ENCODE measurements around the gene TIPIN.
"Not testable (repeated sequence)": the region's sequence is repeated elsewhere in the genome, so short reads cannot be mapped to it uniquely, and the experiment has no call there.

Gene TIPIN, protein sequence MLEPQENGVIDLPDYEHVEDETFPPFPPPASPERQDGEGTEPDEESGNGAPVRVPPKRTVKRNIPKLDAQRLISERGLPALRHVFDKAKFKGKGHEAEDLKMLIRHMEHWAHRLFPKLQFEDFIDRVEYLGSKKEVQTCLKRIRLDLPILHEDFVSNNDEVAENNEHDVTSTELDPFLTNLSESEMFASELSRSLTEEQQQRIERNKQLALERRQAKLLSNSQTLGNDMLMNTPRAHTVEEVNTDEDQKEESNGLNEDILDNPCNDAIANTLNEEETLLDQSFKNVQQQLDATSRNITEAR

GRCh38 chr15:66356359-66357236 is at the start of gene TIPIN:
TSS of gene TIPIN (minus strand) at chr15:66356685. CDS start at chr15:66352947, 3,738 bp downstream.
- no peaks in the 10 kb centered on the region for H3K27me3 Mint-ChIP-seq (ENCODE audit: low read depth)
- peak within 1 kb of the TSS; percentile 94 for H3K4me3 Mint-ChIP-seq
- peak within 1 kb of the TSS; percentile 98 for H3K27ac Mint-ChIP-seq
- peaks cover 27% of the 10 kb centered on the region for H3K4me1 Mint-ChIP-seq (ENCODE audit: low read depth)
- DNase-seq (ENCODE audit: low spot score): peak; percentile 97
- H3K36me3 Mint-ChIP-seq (ENCODE audit: low read depth): peaks cover 17% of the 10 kb centered on the region
- no peaks in the 10 kb centered on the region for H3K9me3 Mint-ChIP-seq

- no peaks in the 10 kb centered on the region for H3K9me3 Mint-ChIP-seq
- no peak overlapping the region for H3K27ac Mint-ChIP-seq
- H3K4me1 Mint-ChIP-seq (ENCODE audit: low read depth): peaks cover 81% of the 10 kb centered on the region
- H3K36me3 Mint-ChIP-seq (ENCODE audit: low read depth): peaks cover 19% of the 10 kb centered on the region
- H3K4me3 Mint-ChIP-seq: no peak overlapping the region
- no peak for DNase-seq (ENCODE audit: low spot score)
- H3K27me3 Mint-ChIP-seq (ENCODE audit: low read depth): no peaks in the 10 kb centered on the region
Observed at GRCh38 chr15:66405615-66406014, 49.1 kb upstream of the TIPIN start.

DNA sequence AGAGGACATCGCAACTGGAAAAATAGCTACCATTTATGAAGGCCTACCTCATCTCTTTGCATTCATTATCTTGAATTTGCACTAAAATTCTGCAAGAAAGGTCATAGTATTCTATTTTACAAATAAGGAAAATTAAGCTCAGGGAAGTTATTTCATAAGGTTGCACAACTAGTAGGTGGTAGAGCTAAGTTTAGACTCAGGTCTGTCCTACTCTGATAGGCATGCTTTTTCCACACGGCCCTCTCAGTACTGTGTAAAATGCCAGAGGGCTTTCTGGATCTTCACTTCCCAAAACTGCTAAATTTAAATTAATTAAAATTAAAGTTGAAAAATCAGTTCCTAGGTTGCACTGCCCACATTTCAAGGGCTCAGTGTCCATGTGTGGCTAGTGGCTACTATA is 48.5 kb upstream of the TIPIN start:
- Mint-ChIP-seq H3K27me3 (ENCODE audit: low read depth) (no peaks in the 10 kb centered on the region), H3K27ac (no peak overlapping the region), H3K9me3 (no peaks in the 10 kb centered on the region), H3K36me3 (ENCODE audit: low read depth) (peaks cover 26% of the 10 kb centered on the region), H3K4me3 (peak overlapping the region; percentile 62), H3K4me1 (ENCODE audit: low read depth) (peaks cover 83% of the 10 kb centered on the region)
- DNase-seq (ENCODE audit: low spot score): no peak

DNA sequence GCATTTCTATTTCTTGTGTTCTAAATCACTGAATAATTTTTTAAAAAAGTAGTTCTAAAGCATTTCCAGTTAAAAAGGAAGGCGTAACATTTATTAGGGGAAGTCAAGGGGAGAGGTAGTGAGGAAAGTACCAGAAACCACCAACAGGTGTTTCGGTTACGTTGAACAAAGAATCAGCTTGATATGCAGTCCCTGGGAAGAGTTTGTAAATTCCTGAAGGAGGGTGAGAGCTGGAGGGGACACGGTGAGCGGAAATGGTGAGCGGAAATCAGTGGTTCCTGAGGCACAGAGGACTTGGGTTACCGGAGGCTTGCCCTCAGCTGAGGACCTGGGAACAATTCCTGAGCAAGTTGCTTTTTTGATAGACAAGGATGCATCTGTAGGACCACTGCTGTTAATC is 48.0 kb upstream of the TIPIN start:
- H3K36me3 Mint-ChIP-seq (ENCODE audit: low read depth): peaks cover 26% of the 10 kb centered on the region
- peaks cover 78% of the 10 kb centered on the region for H3K4me1 Mint-ChIP-seq (ENCODE audit: low read depth)
- no peaks in the 10 kb centered on the region for H3K9me3 Mint-ChIP-seq
- H3K27ac Mint-ChIP-seq: peak overlapping the region; percentile 53
- no peaks in the 10 kb centered on the region for H3K27me3 Mint-ChIP-seq (ENCODE audit: low read depth)
- no peak for DNase-seq (ENCODE audit: low spot score)
- H3K4me3 Mint-ChIP-seq: peak overlapping the region; percentile 62

DNA sequence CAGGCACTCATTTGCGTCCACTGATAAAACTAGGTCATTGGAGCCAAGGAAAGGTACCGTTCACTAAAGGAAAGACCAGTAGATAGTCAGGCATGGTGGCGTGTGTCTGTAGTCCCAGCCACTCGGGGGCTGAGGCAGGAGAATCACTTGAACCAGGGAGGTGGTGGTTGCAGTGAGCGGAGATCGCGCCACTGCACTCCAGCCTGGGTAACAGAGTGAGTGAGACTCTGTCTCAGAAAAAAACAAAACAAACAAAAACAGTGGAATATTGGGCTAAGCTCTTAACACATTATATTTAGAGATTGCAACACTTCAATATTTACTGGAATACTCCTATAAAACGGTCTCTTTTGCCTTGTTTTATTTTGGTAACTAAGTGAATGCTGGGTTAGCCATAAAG is 47.6 kb upstream of the TIPIN start:
- no peak for DNase-seq (ENCODE audit: low spot score)
- Mint-ChIP-seq H3K9me3 (no peaks in the 10 kb centered on the region), H3K27ac (no peak overlapping the region), H3K4me1 (ENCODE audit: low read depth) (peaks cover 78% of the 10 kb centered on the region), H3K4me3 (peak overlapping the region; percentile 62), H3K36me3 (ENCODE audit: low read depth) (peaks cover 28% of the 10 kb centered on the region), H3K27me3 (ENCODE audit: low read depth) (no peaks in the 10 kb centered on the region)

- no peak overlapping the region for H3K4me3 Mint-ChIP-seq
- no peaks in the 10 kb centered on the region for H3K27me3 Mint-ChIP-seq (ENCODE audit: low read depth)
- H3K27ac Mint-ChIP-seq: no peak overlapping the region
- no peak for DNase-seq (ENCODE audit: low spot score)
- peaks cover 70% of the 10 kb centered on the region for H3K4me1 Mint-ChIP-seq (ENCODE audit: low read depth)
- H3K9me3 Mint-ChIP-seq: no peaks in the 10 kb centered on the region
- peaks cover 24% of the 10 kb centered on the region for H3K36me3 Mint-ChIP-seq (ENCODE audit: low read depth)
Observed at GRCh38 chr15:66403323-66403722, 46.8 kb upstream of the TIPIN start.

GRCh38 chr15:66402761-66403284 is 46.3 kb upstream of the TIPIN start:
- H3K4me3 Mint-ChIP-seq: peak overlapping the region; percentile 78
- H3K4me1 Mint-ChIP-seq (ENCODE audit: low read depth): peaks cover 69% of the 10 kb centered on the region
- H3K9me3 Mint-ChIP-seq: no peaks in the 10 kb centered on the region
- no peaks in the 10 kb centered on the region for H3K27me3 Mint-ChIP-seq (ENCODE audit: low read depth)
- no peak for DNase-seq (ENCODE audit: low spot score)
- no peak overlapping the region for H3K27ac Mint-ChIP-seq
- peaks cover 27% of the 10 kb centered on the region for H3K36me3 Mint-ChIP-seq (ENCODE audit: low read depth)

GRCh38 chr15:66401130-66402021 is 44.9 kb upstream of the TIPIN start:
- Mint-ChIP-seq H3K4me1 (ENCODE audit: low read depth) (peaks cover 66% of the 10 kb centered on the region), H3K27ac (peak overlapping the region; percentile 82), H3K4me3 (peak overlapping the region; percentile 78), H3K36me3 (ENCODE audit: low read depth) (peaks cover 33% of the 10 kb centered on the region), H3K27me3 (ENCODE audit: low read depth) (no peaks in the 10 kb centered on the region), H3K9me3 (no peaks in the 10 kb centered on the region)
- DNase-seq (ENCODE audit: low spot score): no peak

GRCh38 chr15:66400351-66400774 is 43.9 kb upstream of the TIPIN start:
- peak overlapping the region; percentile 42 for H3K27ac Mint-ChIP-seq
- no peak overlapping the region for H3K4me3 Mint-ChIP-seq
- H3K9me3 Mint-ChIP-seq: no peaks in the 10 kb centered on the region
- no peak for DNase-seq (ENCODE audit: low spot score)
- peaks cover 61% of the 10 kb centered on the region for H3K4me1 Mint-ChIP-seq (ENCODE audit: low read depth)
- no peaks in the 10 kb centered on the region for H3K27me3 Mint-ChIP-seq (ENCODE audit: low read depth)
- H3K36me3 Mint-ChIP-seq (ENCODE audit: low read depth): peaks cover 38% of the 10 kb centered on the region

DNA sequence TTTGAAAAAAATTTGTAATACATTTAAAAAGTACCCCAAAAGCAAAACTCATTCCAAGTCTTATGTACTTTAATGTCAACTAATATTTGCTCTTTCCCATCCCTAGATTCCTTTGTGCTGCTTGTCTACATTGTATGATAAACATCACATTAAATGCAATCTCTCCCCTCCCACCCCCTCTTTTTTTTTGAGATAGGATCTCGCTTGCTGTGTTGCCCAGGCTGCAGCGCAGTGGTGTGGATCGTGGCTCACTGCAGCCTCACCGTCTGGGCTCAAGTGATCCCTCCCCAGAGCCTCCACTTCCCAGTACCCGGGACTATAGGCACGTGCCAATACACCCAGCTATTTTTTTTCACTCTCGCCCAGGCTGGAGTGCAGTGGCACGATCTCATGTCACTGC is 42.8 kb upstream of the TIPIN start:
- H3K9me3 Mint-ChIP-seq: no peaks in the 10 kb centered on the region
- H3K27ac Mint-ChIP-seq: no peak overlapping the region
- peaks cover 63% of the 10 kb centered on the region for H3K4me1 Mint-ChIP-seq (ENCODE audit: low read depth)
- no peak overlapping the region for H3K4me3 Mint-ChIP-seq
- no peaks in the 10 kb centered on the region for H3K27me3 Mint-ChIP-seq (ENCODE audit: low read depth)
- no peak for DNase-seq (ENCODE audit: low spot score)
- H3K36me3 Mint-ChIP-seq (ENCODE audit: low read depth): peaks cover 43% of the 10 kb centered on the region

DNA sequence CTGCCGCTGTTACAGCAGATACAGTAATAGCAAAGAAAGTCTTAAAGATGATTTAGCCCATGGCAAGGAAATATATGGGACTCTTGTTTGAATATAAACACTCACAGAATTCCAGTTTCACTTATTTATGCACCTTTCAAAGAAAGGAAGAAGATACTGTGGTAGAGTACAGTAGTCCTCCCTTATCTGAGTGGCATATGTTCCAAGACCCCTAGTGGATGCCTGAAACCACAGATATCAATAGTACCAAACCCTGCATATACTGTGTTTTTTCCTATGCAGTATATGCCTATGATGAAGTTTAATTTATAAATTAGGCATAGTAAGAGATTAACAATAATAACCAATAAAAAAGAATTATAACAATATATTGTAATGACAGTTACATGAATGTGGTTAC is 38.4 kb upstream of the TIPIN start:
- Mint-ChIP-seq H3K4me1 (ENCODE audit: low read depth) (peaks cover 62% of the 10 kb centered on the region), H3K9me3 (no peaks in the 10 kb centered on the region), H3K4me3 (no peak overlapping the region), H3K27ac (no peak overlapping the region), H3K36me3 (ENCODE audit: low read depth) (peaks cover 49% of the 10 kb centered on the region), H3K27me3 (ENCODE audit: low read depth) (no peaks in the 10 kb centered on the region)
- DNase-seq (ENCODE audit: low spot score): no peak

- no peak overlapping the region for H3K27ac Mint-ChIP-seq
- peaks cover 52% of the 10 kb centered on the region for H3K36me3 Mint-ChIP-seq (ENCODE audit: low read depth)
- no peaks in the 10 kb centered on the region for H3K9me3 Mint-ChIP-seq
- H3K4me1 Mint-ChIP-seq (ENCODE audit: low read depth): peaks cover 65% of the 10 kb centered on the region
- no peaks in the 10 kb centered on the region for H3K27me3 Mint-ChIP-seq (ENCODE audit: low read depth)
- no peak overlapping the region for H3K4me3 Mint-ChIP-seq
- no peak for DNase-seq (ENCODE audit: low spot score)
Observed at GRCh38 chr15:66394472-66394871, 38.0 kb upstream of the TIPIN start.

- H3K4me3 Mint-ChIP-seq; H3K27me3 Mint-ChIP-seq (ENCODE audit: low read depth); DNase-seq (ENCODE audit: low spot score); H3K27ac Mint-ChIP-seq; H3K9me3 Mint-ChIP-seq: not testable (repeated sequence)
- peaks cover 53% of the 10 kb centered on the region for H3K36me3 Mint-ChIP-seq (ENCODE audit: low read depth)
- peaks cover 70% of the 10 kb centered on the region for H3K4me1 Mint-ChIP-seq (ENCODE audit: low read depth)
Observed at GRCh38 chr15:66393037-66393436, 36.6 kb upstream of the TIPIN start.
